Measurements from ENCODE around the gene NSMF.

Gene NSMF

GRCh38 chr9:137435381-137435891, 23.7 kb downstream of the NSMF start:
- H3K4me3 ChIP-seq (ENCODE audit: low read depth, low read length): no peak overlapping the region
- DNase-seq: peak; percentile 12
- TF ChIP-seq, protein P1, sequence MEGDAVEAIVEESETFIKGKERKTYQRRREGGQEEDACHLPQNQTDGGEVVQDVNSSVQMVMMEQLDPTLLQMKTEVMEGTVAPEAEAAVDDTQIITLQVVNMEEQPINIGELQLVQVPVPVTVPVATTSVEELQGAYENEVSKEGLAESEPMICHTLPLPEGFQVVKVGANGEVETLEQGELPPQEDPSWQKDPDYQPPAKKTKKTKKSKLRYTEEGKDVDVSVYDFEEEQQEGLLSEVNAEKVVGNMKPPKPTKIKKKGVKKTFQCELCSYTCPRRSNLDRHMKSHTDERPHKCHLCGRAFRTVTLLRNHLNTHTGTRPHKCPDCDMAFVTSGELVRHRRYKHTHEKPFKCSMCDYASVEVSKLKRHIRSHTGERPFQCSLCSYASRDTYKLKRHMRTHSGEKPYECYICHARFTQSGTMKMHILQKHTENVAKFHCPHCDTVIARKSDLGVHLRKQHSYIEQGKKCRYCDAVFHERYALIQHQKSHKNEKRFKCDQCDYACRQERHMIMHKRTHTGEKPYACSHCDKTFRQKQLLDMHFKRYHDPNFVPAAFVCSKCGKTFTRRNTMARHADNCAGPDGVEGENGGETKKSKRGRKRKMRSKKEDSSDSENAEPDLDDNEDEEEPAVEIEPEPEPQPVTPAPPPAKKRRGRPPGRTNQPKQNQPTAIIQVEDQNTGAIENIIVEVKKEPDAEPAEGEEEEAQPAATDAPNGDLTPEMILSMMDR (IDR thresholded peaks at IDR 0.05; ENCODE audit: low read depth, low read length): no peak
- H3K27me3 ChIP-seq: no peaks in the 10 kb centered on the region
- peaks cover 9% of the 10 kb centered on the region for H3K4me1 ChIP-seq
- H3K9me3 ChIP-seq: no peaks in the 10 kb centered on the region
- no peaks in the 10 kb centered on the region for H3K36me3 ChIP-seq

- H3K4me3 ChIP-seq (ENCODE audit: low read depth, low read length): no peak overlapping the region
Observed at GRCh38 chr9:137434498-137435380, 24.4 kb downstream of the NSMF start.

GRCh38 chr9:137433916-137434431, 25.2 kb downstream of the NSMF start:
- H3K36me3 ChIP-seq: no peaks in the 10 kb centered on the region
- H3K27me3 ChIP-seq: no peaks in the 10 kb centered on the region
- H3K4me3 ChIP-seq (ENCODE audit: low read depth, low read length): no peak overlapping the region
- peak; percentile 10 for DNase-seq
- TF ChIP-seq, protein P1 (IDR thresholded peaks at IDR 0.05; ENCODE audit: low read depth, low read length): no peak
- peaks cover 9% of the 10 kb centered on the region for H3K4me1 ChIP-seq
- no peaks in the 10 kb centered on the region for H3K9me3 ChIP-seq

More at GRCh38 chr9:137434498-137435380, 24.4 kb downstream of the NSMF start:
- Histone ChIP-seq H3K4me1 (peaks cover 9% of the 10 kb centered on the region), H3K36me3 (no peaks in the 10 kb centered on the region), H3K27me3 (no peaks in the 10 kb centered on the region), H3K9me3 (no peaks in the 10 kb centered on the region)
- DNase-seq: peak; percentile 9
- TF ChIP-seq, protein P1 (IDR thresholded peaks at IDR 0.05; ENCODE audit: low read depth, low read length): no peak

DNA sequence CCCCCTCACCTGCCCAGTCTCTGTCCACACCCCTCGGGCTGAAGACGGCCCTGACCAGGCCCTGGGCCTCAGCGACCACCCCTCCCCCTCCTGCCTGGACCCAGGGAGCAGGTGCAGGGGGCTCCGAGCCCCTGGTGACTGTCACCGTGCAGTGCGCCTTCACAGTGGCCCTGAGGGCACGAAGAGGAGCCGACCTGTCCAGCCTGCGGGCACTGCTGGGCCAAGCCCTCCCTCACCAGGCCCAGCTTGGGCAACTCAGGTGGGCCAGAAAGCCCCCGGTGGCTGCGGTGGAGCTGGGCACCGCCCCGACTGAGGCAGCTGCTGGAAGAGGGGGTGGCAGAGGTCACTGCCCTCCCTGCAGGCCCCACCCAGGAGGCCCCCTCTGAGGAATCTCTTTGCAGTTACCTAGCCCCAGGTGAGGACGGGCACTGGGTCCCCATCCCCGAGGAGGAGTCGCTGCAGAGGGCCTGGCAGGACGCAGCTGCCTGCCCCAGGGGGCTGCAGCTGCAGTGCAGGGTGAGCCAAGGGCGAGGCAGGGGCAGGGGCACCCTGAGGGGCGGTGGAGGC, 25.7 kb downstream of the NSMF start:
- Histone ChIP-seq H3K9me3 (no peaks in the 10 kb centered on the region), H3K4me1 (peaks cover 9% of the 10 kb centered on the region), H3K36me3 (no peaks in the 10 kb centered on the region), H3K27me3 (no peaks in the 10 kb centered on the region), H3K4me3 (ENCODE audit: low read depth, low read length) (no peak overlapping the region)
- TF ChIP-seq, protein P1 (IDR thresholded peaks at IDR 0.05; ENCODE audit: low read depth, low read length): no peak
- peak; percentile 12 for DNase-seq

GRCh38 chr9:137432687-137433348, 26.3 kb downstream of the NSMF start:
- TF ChIP-seq, protein P1 (IDR thresholded peaks at IDR 0.05; ENCODE audit: low read depth, low read length): no peak
- no peaks in the 10 kb centered on the region for H3K36me3 ChIP-seq
- H3K9me3 ChIP-seq: no peaks in the 10 kb centered on the region
- H3K4me3 ChIP-seq (ENCODE audit: low read depth, low read length): no peak overlapping the region
- peaks cover 9% of the 10 kb centered on the region for H3K4me1 ChIP-seq
- DNase-seq: peak; percentile 7
- H3K27me3 ChIP-seq: no peaks in the 10 kb centered on the region

Data from BE2C (cell line).